ENCODE measurements around the gene ZSWIM9. TPM values are rescaled to one million over a fixed set of nuclear protein-coding genes. Genes with fewer than 3 reads are reported as not detected.

ZSWIM9 gene
- total RNA-seq = 1.6 TPM

GRCh38 chr19:48169939-48170803 lies at the start of gene ZSWIM9, which contains the start of gene LIG1:
TSS of gene ZSWIM9 (plus strand) at chr19:48170680. CDS start at chr19:48171803, 1,123 bp downstream.
TSS of gene LIG1 (minus strand) at chr19:48170344. CDS start at chr19:48165566, 4,778 bp downstream.
- Histone ChIP-seq H3K4me3 (ENCODE audit: low read length in 3 of 3) (peak within 1 kb of the TSS; percentile 93 to 98 (median 93)), H3K27ac (ENCODE audit: low read depth, low read length) (peak within 1 kb of the TSS; percentile 93), H3K27me3 (ENCODE audit: control insufficient read depth in 3 of 3, insufficient read depth in 3 of 3, low read length in 3 of 3) (no peaks in the 10 kb centered on the region), H3K4me1 (ENCODE audit: control insufficient read depth in 3 of 3, insufficient read depth in 3 of 3, low read length in 3 of 3) (peaks cover 7 to 11% (median 8%) of the 10 kb centered on the region in 3 donors), H3K9me3 (ENCODE audit: control insufficient read depth in 3 of 3, low read length in 3 of 3) (no peaks in the 10 kb centered on the region), H3K9ac (ENCODE audit: low read depth in 1 of 3, low read length in 3 of 3) (peak within 1 kb of the TSS; percentile 92 to 93 (median 93)), H3K36me3 (ENCODE audit: control insufficient read depth in 3 of 3, insufficient read depth in 3 of 3, low read length in 3 of 3) (peaks cover under 1 to 14% (median 14%) of the 10 kb centered on the region in 3 donors)

- no peak overlapping the region for H3K9ac ChIP-seq (ENCODE audit: low read depth in 1 of 3, low read length in 3 of 3)
- no peak overlapping the region for H3K27ac ChIP-seq (ENCODE audit: low read depth, low read length)
Measured at GRCh38 chr19:48121066-48121465, 49.4 kb upstream of the ZSWIM9 start.

GRCh38 chr19:48121909-48122371 lies 48.5 kb upstream of the ZSWIM9 start:
- Histone ChIP-seq H3K27ac (ENCODE audit: low read depth, low read length) (no peak overlapping the region), H3K27me3 (ENCODE audit: control insufficient read depth in 3 of 3, insufficient read depth in 3 of 3, low read length in 3 of 3) (no peaks in the 10 kb centered on the region), H3K4me3 (ENCODE audit: low read length in 3 of 3) (no peak overlapping the region), H3K36me3 (ENCODE audit: control insufficient read depth in 3 of 3, insufficient read depth in 3 of 3, low read length in 3 of 3) (peaks cover 2 to 7% (median 4%) of the 10 kb centered on the region in 3 donors), H3K4me1 (ENCODE audit: control insufficient read depth in 3 of 3, insufficient read depth in 3 of 3, low read length in 3 of 3) (no peaks in the 10 kb centered on the region), H3K9ac (ENCODE audit: low read depth in 1 of 3, low read length in 3 of 3) (no peak overlapping the region), H3K9me3 (ENCODE audit: control insufficient read depth in 3 of 3, low read length in 3 of 3) (no peaks in the 10 kb centered on the region)

More at GRCh38 chr19:48121066-48121465, 49.4 kb upstream of the ZSWIM9 start:
- Histone ChIP-seq H3K4me3 (ENCODE audit: low read length in 3 of 3) (no peak overlapping the region), H3K27me3 (ENCODE audit: control insufficient read depth in 3 of 3, insufficient read depth in 3 of 3, low read length in 3 of 3) (no peaks in the 10 kb centered on the region), H3K36me3 (ENCODE audit: control insufficient read depth in 3 of 3, insufficient read depth in 3 of 3, low read length in 3 of 3) (peaks cover 2 to 10% (median 4%) of the 10 kb centered on the region in 3 donors), H3K9me3 (ENCODE audit: control insufficient read depth in 3 of 3, low read length in 3 of 3) (no peaks in the 10 kb centered on the region), H3K4me1 (ENCODE audit: control insufficient read depth in 3 of 3, insufficient read depth in 3 of 3, low read length in 3 of 3) (no peaks in the 10 kb centered on the region)

- H3K9ac ChIP-seq (ENCODE audit: low read depth in 1 of 3, low read length in 3 of 3) = no peak overlapping the region
- no peak overlapping the region for H3K27ac ChIP-seq (ENCODE audit: low read depth, low read length)
- no peaks in the 10 kb centered on the region for H3K27me3 ChIP-seq (ENCODE audit: control insufficient read depth in 3 of 3, insufficient read depth in 3 of 3, low read length in 3 of 3)
- no peaks in the 10 kb centered on the region for H3K9me3 ChIP-seq (ENCODE audit: control insufficient read depth in 3 of 3, low read length in 3 of 3)
- peaks cover 2 to 11% (median 8%) of the 10 kb centered on the region in 3 donors for H3K36me3 ChIP-seq (ENCODE audit: control insufficient read depth in 3 of 3, insufficient read depth in 3 of 3, low read length in 3 of 3)
- no peak overlapping the region for H3K4me3 ChIP-seq (ENCODE audit: low read length in 3 of 3)
- H3K4me1 ChIP-seq (ENCODE audit: control insufficient read depth in 3 of 3, insufficient read depth in 3 of 3, low read length in 3 of 3) = no peaks in the 10 kb centered on the region
Measured at GRCh38 chr19:48122421-48122820, 48.1 kb upstream of the ZSWIM9 start.

GRCh38 chr19:48123907-48124651 lies 46.4 kb upstream of the ZSWIM9 start:
- H3K27me3 ChIP-seq (ENCODE audit: control insufficient read depth in 3 of 3, insufficient read depth in 3 of 3, low read length in 3 of 3) = no peaks in the 10 kb centered on the region
- no peaks in the 10 kb centered on the region for H3K4me1 ChIP-seq (ENCODE audit: control insufficient read depth in 3 of 3, insufficient read depth in 3 of 3, low read length in 3 of 3)
- H3K4me3 ChIP-seq (ENCODE audit: low read length in 3 of 3) = no peak overlapping the region
- H3K36me3 ChIP-seq (ENCODE audit: control insufficient read depth in 3 of 3, insufficient read depth in 3 of 3, low read length in 3 of 3) = peaks cover 6 to 13% (median 11%) of the 10 kb centered on the region in 3 donors
- no peak overlapping the region for H3K27ac ChIP-seq (ENCODE audit: low read depth, low read length)
- H3K9ac ChIP-seq (ENCODE audit: low read depth in 1 of 3, low read length in 3 of 3) = no peak overlapping the region
- H3K9me3 ChIP-seq (ENCODE audit: control insufficient read depth in 3 of 3, low read length in 3 of 3) = no peaks in the 10 kb centered on the region

GRCh38 chr19:48127561-48127960 lies 42.9 kb upstream of the ZSWIM9 start:
- no peaks in the 10 kb centered on the region for H3K27me3 ChIP-seq (ENCODE audit: control insufficient read depth in 3 of 3, insufficient read depth in 3 of 3, low read length in 3 of 3)

GRCh38 chr19:48133094-48133493 lies 37.4 kb upstream of the ZSWIM9 start:
- H3K4me3 ChIP-seq (ENCODE audit: low read length in 3 of 3) = no peak overlapping the region
- H3K9ac ChIP-seq (ENCODE audit: low read depth in 1 of 3, low read length in 3 of 3) = no peak overlapping the region
- no peaks in the 10 kb centered on the region for H3K9me3 ChIP-seq (ENCODE audit: control insufficient read depth in 3 of 3, low read length in 3 of 3)
- H3K27ac ChIP-seq (ENCODE audit: low read depth, low read length) = no peak overlapping the region
- peaks cover 7 to 9% (median 8%) of the 10 kb centered on the region in 3 donors for H3K36me3 ChIP-seq (ENCODE audit: control insufficient read depth in 3 of 3, insufficient read depth in 3 of 3, low read length in 3 of 3)
- H3K27me3 ChIP-seq (ENCODE audit: control insufficient read depth in 3 of 3, insufficient read depth in 3 of 3, low read length in 3 of 3) = no peaks in the 10 kb centered on the region
- H3K4me1 ChIP-seq (ENCODE audit: control insufficient read depth in 3 of 3, insufficient read depth in 3 of 3, low read length in 3 of 3) = no peaks in the 10 kb centered on the region

More at GRCh38 chr19:48127561-48127960, 42.9 kb upstream of the ZSWIM9 start:
- Histone ChIP-seq H3K27ac (ENCODE audit: low read depth, low read length) (no peak overlapping the region), H3K4me1 (ENCODE audit: control insufficient read depth in 3 of 3, insufficient read depth in 3 of 3, low read length in 3 of 3) (no peaks in the 10 kb centered on the region), H3K9ac (ENCODE audit: low read depth in 1 of 3, low read length in 3 of 3) (no peak overlapping the region), H3K36me3 (ENCODE audit: control insufficient read depth in 3 of 3, insufficient read depth in 3 of 3, low read length in 3 of 3) (peaks cover 14 to 18% (median 14%) of the 10 kb centered on the region in 3 donors), H3K9me3 (ENCODE audit: control insufficient read depth in 3 of 3, low read length in 3 of 3) (no peaks in the 10 kb centered on the region), H3K4me3 (ENCODE audit: low read length in 3 of 3) (no peak overlapping the region)

- no peaks in the 10 kb centered on the region for H3K27me3 ChIP-seq (ENCODE audit: control insufficient read depth in 3 of 3, insufficient read depth in 3 of 3, low read length in 3 of 3)
- H3K36me3 ChIP-seq (ENCODE audit: control insufficient read depth in 3 of 3, insufficient read depth in 3 of 3, low read length in 3 of 3) = peaks cover 7 to 9% (median 8%) of the 10 kb centered on the region in 3 donors
- H3K27ac ChIP-seq (ENCODE audit: low read depth, low read length) = no peak overlapping the region
- no peaks in the 10 kb centered on the region for H3K4me1 ChIP-seq (ENCODE audit: control insufficient read depth in 3 of 3, insufficient read depth in 3 of 3, low read length in 3 of 3)
- no peak overlapping the region for H3K4me3 ChIP-seq (ENCODE audit: low read length in 3 of 3)
- H3K9me3 ChIP-seq (ENCODE audit: control insufficient read depth in 3 of 3, low read length in 3 of 3) = no peaks in the 10 kb centered on the region
- H3K9ac ChIP-seq (ENCODE audit: low read depth in 1 of 3, low read length in 3 of 3) = no peak overlapping the region
Measured at GRCh38 chr19:48135411-48135810, 35.1 kb upstream of the ZSWIM9 start.

- no peak overlapping the region for H3K4me3 ChIP-seq (ENCODE audit: low read length in 3 of 3)
- no peak overlapping the region for H3K27ac ChIP-seq (ENCODE audit: low read depth, low read length)
- H3K9me3 ChIP-seq (ENCODE audit: control insufficient read depth in 3 of 3, low read length in 3 of 3) = no peaks in the 10 kb centered on the region
- H3K27me3 ChIP-seq (ENCODE audit: control insufficient read depth in 3 of 3, insufficient read depth in 3 of 3, low read length in 3 of 3) = no peaks in the 10 kb centered on the region
- no peak overlapping the region for H3K9ac ChIP-seq (ENCODE audit: low read depth in 1 of 3, low read length in 3 of 3)
- peaks cover 3 to 4% (median 4%) of the 10 kb centered on the region in 3 donors for H3K36me3 ChIP-seq (ENCODE audit: control insufficient read depth in 3 of 3, insufficient read depth in 3 of 3, low read length in 3 of 3)
- no peaks in the 10 kb centered on the region for H3K4me1 ChIP-seq (ENCODE audit: control insufficient read depth in 3 of 3, insufficient read depth in 3 of 3, low read length in 3 of 3)
Measured at GRCh38 chr19:48136547-48136946, 33.9 kb upstream of the ZSWIM9 start.

All from skeletal muscle tissue (tissue), 4 donors.